HEK293T (cell line): ENCODE measurements around the gene ZBTB42.

Experiments used
- CTCF ChIA-PET: fragments of 350-600 bp; formaldehyde crosslinking; extraction: SDS; loops from one replicate; lab custom pipeline; 2021; ENCODE audit warnings: antibody characterized with exemption, inconsistent platforms; lab: Yijun Ruan, JAX
- POLR2A ChIA-PET: fragments of 350-600 bp; formaldehyde crosslinking; extraction: SDS; loops from one replicate; lab custom pipeline; 2020; ENCODE audit warnings: antibody characterized with exemption, inconsistent platforms; lab: Yijun Ruan, JAX
- DNase-seq: peaks from one replicate; pipeline ENCODE4 v3.0.0; 2012; ENCODE audit warnings: mixed read lengths; ENCODE audit errors: extremely low spot score
- ARNT ChIP-seq: fragments of 450-650 bp; IDR thresholded peaks from 2 replicates; pipeline ENCODE4 v1.6.1; 2017; ENCODE audit warnings: mild to moderate bottlenecking
- BHLHE40 ChIP-seq: fragments of 450-650 bp; IDR thresholded peaks from 2 replicates; pipeline ENCODE4 v1.6.1; 2016; ENCODE audit warnings: mild to moderate bottlenecking, moderate library complexity, borderline replicate concordance
- CTBP1 ChIP-seq: fragments of 450-650 bp; IDR thresholded peaks from 2 replicates; pipeline ENCODE4 v1.6.1; 2016; ENCODE audit warnings: borderline replicate concordance
- ELF4 ChIP-seq: fragments of 450-650 bp; IDR thresholded peaks from 2 replicates; pipeline ENCODE4 v1.6.1; 2017; ENCODE audit warnings: antibody characterized with exemption
- FOXA1 ChIP-seq: fragments of 450-650 bp; IDR thresholded peaks from 2 replicates; pipeline ENCODE4 v1.6.1; 2016; ENCODE audit warnings: mild to moderate bottlenecking
- FOXK2 ChIP-seq: fragments of 450-650 bp; IDR thresholded peaks from 2 replicates; pipeline ENCODE4 v1.6.1; 2016; ENCODE audit warnings: mild to moderate bottlenecking
- FOXM1 ChIP-seq: fragments of 450-650 bp; IDR thresholded peaks from 2 replicates; pipeline ENCODE4 v1.6.1; 2017; ENCODE audit warnings: mild to moderate bottlenecking, borderline replicate concordance
- HDGF ChIP-seq: fragments of 450-650 bp; IDR thresholded peaks from 2 replicates; pipeline ENCODE4 v1.6.1; 2017; ENCODE audit warnings: antibody characterized with exemption, borderline replicate concordance
- L3MBTL2 ChIP-seq: fragments of 450-650 bp; conservative IDR thresholded peaks from 2 replicates; pipeline ENCODE4 v1.6.1; 2016; ENCODE audit warnings: mild to moderate bottlenecking
- LEF1 ChIP-seq: fragments of 450-650 bp; IDR thresholded peaks from 2 replicates; pipeline ENCODE4 v1.6.1; 2017; ENCODE audit warnings: mild to moderate bottlenecking, borderline replicate concordance
- NFRKB ChIP-seq: fragments of 450-650 bp; IDR thresholded peaks from 2 replicates; pipeline ENCODE4 v1.6.1; 2016; ENCODE audit warnings: mild to moderate bottlenecking, moderate library complexity
- PKNOX1 ChIP-seq: fragments of 450-650 bp; IDR thresholded peaks from 2 replicates; pipeline ENCODE4 v1.6.1; 2016
- SP1 ChIP-seq: fragments of 450-650 bp; IDR thresholded peaks from 2 replicates; pipeline ENCODE4 v1.6.1; 2017
- SUZ12 ChIP-seq: fragments of 450-650 bp; IDR thresholded peaks from 2 replicates; pipeline ENCODE4 v1.6.1; 2016; ENCODE audit warnings: mild to moderate bottlenecking
- TARDBP ChIP-seq: fragments of 450-650 bp; IDR thresholded peaks from 2 replicates; pipeline ENCODE4 v1.6.1; 2016
- ZNF384 ChIP-seq: fragments of 450-650 bp; IDR thresholded peaks from 2 replicates; pipeline ENCODE4 v1.6.1; 2016

The ZBTB42 gene

DNA sequence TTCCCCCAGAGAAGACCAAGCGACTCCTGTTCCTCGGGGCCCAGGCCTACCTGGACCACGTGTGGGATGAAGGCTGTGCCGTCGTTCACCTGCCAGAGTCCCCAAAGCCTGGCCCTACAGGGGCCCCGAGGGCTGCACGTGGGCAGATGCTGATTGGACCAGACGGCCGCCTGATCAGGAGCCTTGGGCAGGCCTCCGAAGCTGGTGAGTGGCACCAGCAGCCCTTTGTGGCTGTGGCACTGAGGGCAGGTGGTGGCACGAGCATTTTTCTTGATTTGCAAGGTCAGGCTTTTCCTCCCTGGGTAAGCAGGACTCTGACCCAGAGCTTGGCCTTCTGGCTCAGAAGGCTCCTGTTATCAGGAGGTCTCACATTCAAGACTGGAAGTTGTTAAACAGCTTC lies 45.3 kb upstream of the ZBTB42 start:
- TF ChIP-seq CTBP1 (no peak), ELF4 (no peak), SUZ12 (no peak), HDGF (no peak), TARDBP (no peak), PKNOX1 (no peak), SP1 (no peak), ARNT (no peak), BHLHE40 (no peak), FOXK2 (no peak), ZNF384 (no peak), LEF1 (no peak)
- no peak for DNase-seq
- CTCF ChIA-PET = interaction anchor here (1.3 kb wide), 1 partner anchor 13 kb away, joined by 3 read pairs; no protein-coding TSS in a partner anchor
- POLR2A ChIA-PET = no interaction called here

GRCh38 chr14:104756477-104757237 lies 44.2 kb upstream of the ZBTB42 start:
- CTCF ChIA-PET = no interaction called here
- POLR2A ChIA-PET = no interaction called here
- no peak for TF ChIP-seq LEF1
- no peak for TF ChIP-seq FOXA1
- TF ChIP-seq FOXK2 = no peak
- TF ChIP-seq ZNF384 = no peak
- TF ChIP-seq L3MBTL2 = no peak
- no peak for TF ChIP-seq PKNOX1
- no peak for TF ChIP-seq SP1
- TF ChIP-seq NFRKB = no peak
- TF ChIP-seq BHLHE40 = no peak
- TF ChIP-seq TARDBP = no peak
- no peak for TF ChIP-seq HDGF
- no peak for TF ChIP-seq SUZ12
- TF ChIP-seq CTBP1 = no peak
- TF ChIP-seq ARNT = no peak
- no peak for TF ChIP-seq ELF4
- no peak for TF ChIP-seq FOXM1
- DNase-seq = no peak

DNA sequence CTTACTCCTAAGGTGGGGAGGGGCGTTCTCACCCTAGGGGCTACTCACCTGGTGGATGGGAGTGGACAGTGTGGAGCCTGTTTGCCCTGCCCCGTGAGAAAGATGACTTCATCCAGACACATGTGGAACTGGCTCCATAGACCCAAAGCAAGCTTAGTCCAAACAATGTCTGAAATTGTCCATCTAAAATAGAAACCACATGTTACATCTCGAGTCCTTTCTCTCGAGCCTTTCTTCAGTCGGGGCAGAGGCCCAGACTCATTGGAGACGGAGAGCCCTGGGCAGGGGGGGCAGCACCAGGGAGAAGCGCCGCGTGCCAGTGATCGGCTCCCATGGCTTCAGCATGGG lies 43.7 kb upstream of the ZBTB42 start:
- DNase-seq = no peak
- ChIA-PET CTCF (interaction anchor here (1.1 kb wide), 1 partner anchor 11 kb away, joined by 3 read pairs; no protein-coding TSS in a partner anchor), POLR2A (no interaction called here)
- no peak for TF ChIP-seq TARDBP
- no peak for TF ChIP-seq ZNF384
- no peak for TF ChIP-seq ARNT
- TF ChIP-seq PKNOX1 = no peak
- no peak for TF ChIP-seq L3MBTL2
- no peak for TF ChIP-seq SP1
- no peak for TF ChIP-seq BHLHE40
- TF ChIP-seq FOXM1 = no peak
- no peak for TF ChIP-seq FOXK2
- no peak for TF ChIP-seq HDGF
- no peak for TF ChIP-seq ELF4
- no peak for TF ChIP-seq NFRKB
- TF ChIP-seq SUZ12 = no peak
- no peak for TF ChIP-seq FOXA1
- TF ChIP-seq CTBP1 = no peak
- no peak for TF ChIP-seq LEF1

- POLR2A ChIA-PET = no interaction called here
- no peak for TF ChIP-seq FOXM1
- TF ChIP-seq L3MBTL2 = no peak
- TF ChIP-seq SP1 = no peak
- TF ChIP-seq SUZ12 = no peak
- no peak for TF ChIP-seq ELF4
- no peak for TF ChIP-seq LEF1
- no peak for DNase-seq
- CTCF ChIA-PET = interaction anchor here (1.1 kb wide), 1 partner anchor 11 kb away, joined by 3 read pairs; no protein-coding TSS in a partner anchor
Measured at GRCh38 chr14:104757681-104758392, 43.1 kb upstream of the ZBTB42 start.

DNA sequence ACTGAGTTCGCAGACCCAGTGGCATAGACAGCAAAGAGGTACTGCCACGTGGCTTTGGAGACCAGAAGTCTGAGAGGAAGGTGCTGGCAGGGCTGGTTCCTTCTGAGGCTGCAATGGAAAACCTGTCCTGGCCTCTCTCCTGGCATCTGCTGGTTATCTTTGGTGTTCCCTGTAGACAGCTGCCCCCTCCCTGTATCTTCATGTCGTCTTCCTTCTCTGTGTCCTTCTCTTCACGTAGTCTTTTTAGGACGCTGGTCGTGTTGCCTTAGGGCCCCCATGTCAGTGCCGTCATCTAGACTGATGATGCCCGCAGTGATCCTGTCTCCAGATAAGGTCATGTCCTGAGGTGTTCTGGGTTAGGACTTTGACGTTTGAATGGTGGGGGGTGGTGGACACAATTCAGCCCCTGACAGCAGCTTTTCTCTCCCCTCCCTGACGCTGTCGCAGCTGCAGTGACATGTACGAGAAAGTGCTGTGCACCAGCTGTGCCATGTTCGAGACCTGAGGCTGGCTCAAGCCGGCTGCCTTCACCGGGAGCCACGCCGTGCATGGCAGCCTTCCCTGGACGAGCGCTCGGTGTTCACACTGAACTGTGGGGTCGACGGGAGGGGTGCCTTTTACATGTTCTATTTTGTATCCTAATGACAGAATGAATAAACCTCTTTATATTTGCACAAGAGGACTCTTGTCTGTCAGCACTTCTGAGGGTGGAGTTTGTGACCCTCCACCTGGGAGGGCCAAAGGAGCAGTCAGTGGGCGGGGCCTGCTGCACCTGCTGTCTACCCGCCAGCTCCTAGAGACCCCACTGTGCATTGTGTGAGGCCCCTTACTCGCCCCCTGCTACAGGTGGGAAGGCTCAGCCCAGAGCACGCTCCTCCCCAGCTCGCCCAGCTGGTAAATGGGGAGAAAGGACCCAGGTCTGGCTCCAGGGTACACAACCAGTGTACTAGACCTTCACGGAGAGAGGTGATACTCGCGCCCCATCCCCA lies 41.6 kb upstream of the ZBTB42 start:
- TF ChIP-seq L3MBTL2 = no peak
- no peak for TF ChIP-seq FOXA1
- no peak for TF ChIP-seq BHLHE40
- no peak for TF ChIP-seq ELF4
- no peak for TF ChIP-seq CTBP1
- no peak for TF ChIP-seq LEF1
- TF ChIP-seq TARDBP = no peak
- TF ChIP-seq SUZ12 = no peak
- TF ChIP-seq NFRKB = no peak
- no peak for TF ChIP-seq FOXM1
- TF ChIP-seq FOXK2 = no peak
- no peak for TF ChIP-seq ZNF384
- no peak for TF ChIP-seq ARNT
- TF ChIP-seq SP1 = no peak
- no peak for TF ChIP-seq HDGF
- TF ChIP-seq PKNOX1 = no peak
- ChIA-PET POLR2A (interaction anchor here (1.4 kb wide), 1 partner anchor 11 kb away, joined by 3 read pairs; no protein-coding TSS in a partner anchor), CTCF (no interaction called here)
- DNase-seq = no peak
